PC-9 (cell line): ENCODE data around the gene BMPR1B.

ENCODE experiments used
- CTCF ChIP-seq: fragments of 200-600 bp; sonication (generic); conservative IDR thresholded peaks from 2 replicates; pipeline ENCODE4 v1.6.1; 2017; ENCODE audit warnings: mixed run types, antibody characterized with exemption, mild to moderate bottlenecking, moderate library complexity
- EZH2 ChIP-seq: fragments of 200-600 bp; sonication (generic); IDR thresholded peaks from 2 replicates; pipeline ENCODE4 v1.8.0; 2017; ENCODE audit warnings: antibody characterized with exemption, low read depth

- TF ChIP-seq CTCF (no peak), EZH2 (no peak)
These were observed 18.0 kb upstream of the BMPR1B start for GRCh38 chr4:94739741-94740140.
